SK-N-MC (cell line): ENCODE measurements around the gene MERTK.
A peak's percentile ranks its signal among the peaks of the same experiment; 100 is the strongest.
"Not testable (repeated sequence)": the region's sequence is repeated elsewhere in the genome, so short reads cannot be mapped to it uniquely, and the experiment has no call there.

Experiments used
- DNase-seq: peaks from one replicate; pipeline ENCODE4 v3.0.0-alpha.2; 2011; ENCODE audit warnings: low read depth, low spot score
- H3K27ac ChIP-seq: fragments of 200-600 bp; sonication (generic); 2 replicates; pipeline ENCODE4 v1.5.1; 2016; ENCODE audit warnings: mixed run types
- H3K36me3 ChIP-seq: fragments of 200-600 bp; sonication (generic); 2 replicates; pipeline ENCODE4 v1.6.1; 2017; ENCODE audit warnings: antibody characterized with exemption, low read length, mixed read lengths; ENCODE audit not compliant: insufficient read depth
- H3K4me3 ChIP-seq: fragments of 200-600 bp; sonication (generic); 2 replicates; pipeline ENCODE4 v1.5.1; 2016
- H3K9ac ChIP-seq: fragments of 200-600 bp; sonication (generic); 2 replicates; pipeline ENCODE4 v1.8.0; 2017; ENCODE audit warnings: mixed run types, mixed read lengths; ENCODE audit not compliant: insufficient read length
- H3K9me3 ChIP-seq: fragments of 200-600 bp; sonication (generic); 2 replicates; pipeline ENCODE4 v1.6.1; 2017; ENCODE audit warnings: low read depth, mild to moderate bottlenecking, antibody characterized with exemption, low read length, moderate library complexity, mixed read lengths
- EZH2 ChIP-seq: fragments of 200-600 bp; sonication (generic); IDR thresholded peaks from one replicate; pipeline ENCODE4 v1.6.1; 2017; ENCODE audit warnings: antibody characterized with exemption
- FOXP2 ChIP-seq: optimal IDR thresholded peaks from 2 replicates; pipeline ENCODE3; 2011; ENCODE audit warnings: mild to moderate bottlenecking, moderate library complexity; ENCODE audit not compliant: insufficient read depth; ENCODE audit errors: extremely low read length, control extremely low read depth
- POLR2AphosphoS5 ChIP-seq: IDR thresholded peaks from 2 replicates; pipeline ENCODE4 v1.6.1; 2012; ENCODE audit warnings: mild to moderate bottlenecking, low read depth, low read length, borderline replicate concordance

Gene MERTK

GRCh38 chr2:111896576-111896975, 1.8 kb upstream of the MERTK start:
- H3K9ac ChIP-seq: no peak overlapping the region
- H3K4me3 ChIP-seq: no peak overlapping the region
- H3K36me3 ChIP-seq: no peaks in the 10 kb centered on the region
- no peaks in the 10 kb centered on the region for H3K9me3 ChIP-seq
- no peak overlapping the region for H3K27ac ChIP-seq
- no peak for DNase-seq
- no peak for TF ChIP-seq FOXP2

DNA sequence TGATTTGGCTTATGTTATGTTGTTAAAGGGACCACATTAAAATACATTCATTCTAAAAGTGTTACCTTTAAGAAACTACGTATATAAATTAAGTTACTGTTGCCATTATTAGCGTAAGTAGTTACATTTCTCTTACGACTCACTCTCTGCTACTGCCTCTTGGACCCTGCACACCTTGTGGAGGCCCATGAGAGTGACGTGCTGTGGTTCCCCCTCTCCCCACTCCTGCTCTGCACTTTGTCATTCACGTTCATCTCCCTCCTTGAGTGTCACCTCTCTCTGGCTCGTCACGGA, 830 bp upstream of the MERTK start:
- H3K36me3 ChIP-seq: no peaks in the 10 kb centered on the region
- H3K27ac ChIP-seq: no peak overlapping the region
- DNase-seq: no peak
- no peak for TF ChIP-seq POLR2AphosphoS5
- no peak for TF ChIP-seq FOXP2
- no peak for TF ChIP-seq EZH2
- no peaks in the 10 kb centered on the region for H3K9me3 ChIP-seq
- no peak overlapping the region for H3K9ac ChIP-seq
- peak overlapping the region; percentile 68 for H3K4me3 ChIP-seq

DNA sequence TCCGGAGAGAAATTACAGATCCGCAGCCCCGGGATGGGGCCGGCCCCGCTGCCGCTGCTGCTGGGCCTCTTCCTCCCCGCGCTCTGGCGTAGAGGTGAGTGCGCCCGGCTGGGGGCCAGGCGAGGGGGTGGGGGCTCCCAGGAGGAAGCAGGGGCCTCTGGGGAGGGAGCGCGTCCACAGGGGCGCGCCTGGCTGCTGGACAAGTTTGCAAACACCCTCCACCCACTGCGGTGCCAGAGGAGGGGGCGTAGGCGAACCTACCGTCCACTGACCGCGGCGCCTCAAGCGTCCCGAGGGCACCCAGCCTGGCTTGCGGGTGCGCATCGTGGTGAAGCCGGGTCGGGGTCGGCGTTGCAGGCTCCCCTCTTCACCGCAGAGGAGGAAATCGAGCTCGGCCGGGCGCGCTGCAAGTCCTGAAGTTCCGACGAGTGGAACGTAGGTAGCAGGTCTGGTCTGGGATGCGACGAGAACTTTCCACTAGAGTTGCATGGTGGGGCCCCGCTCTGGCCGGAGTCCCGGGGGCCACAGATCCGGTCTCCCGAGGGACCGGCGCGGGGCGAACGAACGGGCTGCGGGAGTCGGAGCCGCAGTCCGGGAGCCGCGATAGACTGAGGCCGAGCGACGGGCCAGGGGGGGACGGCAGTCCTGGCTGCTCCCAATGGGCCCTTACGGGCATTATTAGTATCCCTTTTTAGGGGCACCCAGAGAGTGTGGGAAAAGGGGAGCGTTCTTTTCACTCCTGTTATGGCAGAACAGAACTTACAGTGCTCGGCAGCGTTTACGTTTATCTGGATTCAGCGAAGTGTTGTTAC, 502 bp downstream of the MERTK start:
- no peak overlapping the region for H3K27ac ChIP-seq
- no peak overlapping the region for H3K9ac ChIP-seq
- H3K36me3 ChIP-seq: no peaks in the 10 kb centered on the region
- no peaks in the 10 kb centered on the region for H3K9me3 ChIP-seq
- DNase-seq: no peak
- TF ChIP-seq EZH2: no peak
- TF ChIP-seq FOXP2: no peak
- TF ChIP-seq POLR2AphosphoS5: no peak
- H3K4me3 ChIP-seq: peak overlapping the region; percentile 36; the same call in 1 of the 2 replicates

GRCh38 chr2:111900859-111901258, 2.5 kb downstream of the MERTK start:
- Histone ChIP-seq H3K9ac (no peak overlapping the region), H3K36me3 (no peaks in the 10 kb centered on the region), H3K27ac (no peak overlapping the region), H3K9me3 (no peaks in the 10 kb centered on the region), H3K4me3 (0 out of 2 replicates have a peak overlapping the region, but pooled peaks have one; percentile 18)
- TF ChIP-seq EZH2: no peak
- no peak for TF ChIP-seq FOXP2
- TF ChIP-seq POLR2AphosphoS5: no peak
- no peak for DNase-seq

- DNase-seq: no peak
- TF ChIP-seq FOXP2 (no peak), POLR2AphosphoS5 (no peak), EZH2 (no peak)
- peak overlapping the region; percentile 0; the same call in 1 of the 2 replicates for H3K4me3 ChIP-seq
- no peaks in the 10 kb centered on the region for H3K36me3 ChIP-seq
- H3K27ac ChIP-seq: no peak overlapping the region
- no peaks in the 10 kb centered on the region for H3K9me3 ChIP-seq
- no peak overlapping the region for H3K9ac ChIP-seq
These were observed 5.1 kb downstream of the MERTK start for GRCh38 chr2:111903516-111903915.

GRCh38 chr2:111903930-111904439, 5.6 kb downstream of the MERTK start:
- Histone ChIP-seq H3K4me3 (no peak overlapping the region), H3K27ac (no peak overlapping the region), H3K9me3 (no peaks in the 10 kb centered on the region), H3K9ac (no peak overlapping the region), H3K36me3 (no peaks in the 10 kb centered on the region)
- DNase-seq: no peak
- TF ChIP-seq EZH2: no peak
- no peak for TF ChIP-seq POLR2AphosphoS5
- TF ChIP-seq FOXP2: no peak

DNA sequence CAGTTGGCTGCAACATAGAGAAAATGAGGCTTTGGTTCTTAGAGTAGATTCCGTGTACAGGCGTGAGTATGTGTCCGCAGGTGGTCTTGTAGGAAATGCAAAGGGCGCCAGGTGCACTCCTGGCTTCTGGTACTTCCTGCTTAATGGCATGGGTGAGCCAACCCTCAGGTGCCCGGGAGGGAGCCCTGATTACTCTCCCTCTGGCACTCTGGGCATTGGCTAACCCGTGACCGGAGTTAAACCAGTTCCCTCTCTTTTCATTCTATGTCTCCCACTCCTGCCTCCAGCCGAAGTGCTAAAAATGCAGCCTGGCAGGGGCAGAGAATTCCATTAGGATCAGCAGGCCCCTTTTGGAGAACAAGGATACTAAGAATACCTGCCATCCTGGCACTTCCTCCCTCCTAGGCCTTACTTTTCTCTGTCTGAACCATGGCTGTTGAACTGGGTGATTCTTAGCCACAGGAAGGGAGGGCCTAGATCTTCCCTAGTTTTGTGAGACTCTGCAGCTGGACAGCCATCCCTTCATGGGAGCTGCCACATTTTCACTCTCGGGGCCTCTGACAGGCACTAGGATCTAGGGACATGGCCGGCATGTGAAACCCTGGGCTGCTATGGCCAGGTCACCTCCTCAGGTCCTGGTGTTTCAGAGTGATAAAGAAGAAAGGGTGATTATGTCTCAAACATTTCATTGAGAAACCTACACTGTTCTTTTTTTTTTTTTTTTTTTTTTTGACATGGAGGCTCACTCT, 6.5 kb downstream of the MERTK start:
- no peak for DNase-seq
- Histone ChIP-seq H3K27ac (no peak overlapping the region), H3K4me3 (no peak overlapping the region), H3K9me3 (no peaks in the 10 kb centered on the region), H3K36me3 (no peaks in the 10 kb centered on the region), H3K9ac (no peak overlapping the region)
- TF ChIP-seq EZH2: no peak
- TF ChIP-seq FOXP2: no peak
- TF ChIP-seq POLR2AphosphoS5: no peak

DNA sequence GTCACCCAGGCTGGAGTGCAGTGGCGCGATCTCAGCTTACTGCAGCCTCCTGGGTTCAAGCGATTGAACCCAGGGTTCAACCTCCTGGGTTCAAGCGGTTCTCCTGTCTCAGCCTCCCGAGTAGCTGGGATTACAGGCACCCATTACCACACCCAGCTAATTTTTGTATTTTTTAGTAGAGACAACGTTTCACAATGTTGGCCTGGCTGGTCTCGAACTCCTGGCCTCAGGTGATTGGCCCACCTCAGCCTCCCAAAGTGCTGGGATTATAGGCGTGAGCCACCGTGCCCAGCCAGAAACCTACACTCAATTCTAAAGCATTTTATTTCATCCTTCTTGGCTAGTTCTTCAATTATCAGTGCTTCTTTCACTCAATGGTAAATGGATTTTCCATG, 7.1 kb downstream of the MERTK start:
- H3K27ac ChIP-seq: peak overlapping the region; percentile 73; the same call in 1 of the 2 replicates
- H3K9me3 ChIP-seq, H3K9ac ChIP-seq, H3K36me3 ChIP-seq, DNase-seq: not testable (repeated sequence)
- H3K4me3 ChIP-seq: peak overlapping the region; percentile 62; the same call in 1 of the 2 replicates
